ENCODE results near the gene PRPF6. TPM values are rescaled to one million over a fixed set of nuclear protein-coding genes. Genes with fewer than 3 reads are reported as not detected.

PRPF6 gene
- total RNA-seq, 1 donor from 2014 or later = 81.5 TPM

GRCh38 chr20:64067733-64068307 lies 86.9 kb downstream of the PRPF6 start:
- no peaks in the 10 kb centered on the region for H3K36me3 Mint-ChIP-seq (ENCODE audit: low read depth)
- peaks cover 19% of the 10 kb centered on the region for H3K4me1 Mint-ChIP-seq
- H3K4me3 Mint-ChIP-seq = peak overlapping the region; percentile 19
- TF ChIP-seq, protein P1, sequence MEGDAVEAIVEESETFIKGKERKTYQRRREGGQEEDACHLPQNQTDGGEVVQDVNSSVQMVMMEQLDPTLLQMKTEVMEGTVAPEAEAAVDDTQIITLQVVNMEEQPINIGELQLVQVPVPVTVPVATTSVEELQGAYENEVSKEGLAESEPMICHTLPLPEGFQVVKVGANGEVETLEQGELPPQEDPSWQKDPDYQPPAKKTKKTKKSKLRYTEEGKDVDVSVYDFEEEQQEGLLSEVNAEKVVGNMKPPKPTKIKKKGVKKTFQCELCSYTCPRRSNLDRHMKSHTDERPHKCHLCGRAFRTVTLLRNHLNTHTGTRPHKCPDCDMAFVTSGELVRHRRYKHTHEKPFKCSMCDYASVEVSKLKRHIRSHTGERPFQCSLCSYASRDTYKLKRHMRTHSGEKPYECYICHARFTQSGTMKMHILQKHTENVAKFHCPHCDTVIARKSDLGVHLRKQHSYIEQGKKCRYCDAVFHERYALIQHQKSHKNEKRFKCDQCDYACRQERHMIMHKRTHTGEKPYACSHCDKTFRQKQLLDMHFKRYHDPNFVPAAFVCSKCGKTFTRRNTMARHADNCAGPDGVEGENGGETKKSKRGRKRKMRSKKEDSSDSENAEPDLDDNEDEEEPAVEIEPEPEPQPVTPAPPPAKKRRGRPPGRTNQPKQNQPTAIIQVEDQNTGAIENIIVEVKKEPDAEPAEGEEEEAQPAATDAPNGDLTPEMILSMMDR (conservative IDR thresholded peaks at IDR 0.05) = no peak
- no peaks in the 10 kb centered on the region for H3K27me3 Mint-ChIP-seq (ENCODE audit: low read depth)
- no peaks in the 10 kb centered on the region for H3K9me3 Mint-ChIP-seq
- no peak overlapping the region for H3K27ac Mint-ChIP-seq (ENCODE audit: unreplicated experiment)
- no peak for DNase-seq (ENCODE audit: low read depth, low spot score)

- Mint-ChIP-seq H3K27me3 (ENCODE audit: low read depth) (no peaks in the 10 kb centered on the region), H3K4me1 (peaks cover 19% of the 10 kb centered on the region), H3K27ac (ENCODE audit: unreplicated experiment) (no peak overlapping the region), H3K36me3 (ENCODE audit: low read depth) (no peaks in the 10 kb centered on the region), H3K4me3 (no peak overlapping the region), H3K9me3 (no peaks in the 10 kb centered on the region)
- no peak for DNase-seq (ENCODE audit: low read depth, low spot score)
- TF ChIP-seq, protein P1 (conservative IDR thresholded peaks at IDR 0.05) = no peak
Measured at GRCh38 chr20:64068386-64069208, 87.7 kb downstream of the PRPF6 start.

DNA sequence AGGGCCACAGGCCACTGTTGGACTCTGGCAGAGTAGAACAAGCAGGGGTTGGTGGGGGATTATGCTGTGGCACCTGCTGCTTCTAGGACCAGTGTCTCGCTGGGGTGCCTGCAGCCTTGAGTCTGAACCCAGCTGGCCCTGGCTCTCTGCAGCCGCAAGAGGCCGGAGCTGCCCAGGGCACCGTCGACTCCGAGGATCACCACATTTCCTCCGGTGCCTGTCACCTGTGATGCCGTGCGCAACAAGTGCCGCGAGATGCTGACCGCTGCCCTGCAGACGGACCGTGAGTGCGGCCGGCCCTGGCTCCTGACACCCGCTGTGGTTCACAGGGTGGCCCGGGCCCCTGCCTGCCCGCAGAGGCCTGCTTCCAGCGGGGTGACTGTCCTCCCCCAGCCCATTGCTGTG lies 88.3 kb downstream of the PRPF6 start:
- peaks cover 12% of the 10 kb centered on the region for H3K4me1 Mint-ChIP-seq
- H3K9me3 Mint-ChIP-seq = no peaks in the 10 kb centered on the region
- no peak for DNase-seq (ENCODE audit: low read depth, low spot score)
- no peaks in the 10 kb centered on the region for H3K36me3 Mint-ChIP-seq (ENCODE audit: low read depth)
- H3K27ac Mint-ChIP-seq (ENCODE audit: unreplicated experiment) = no peak overlapping the region
- TF ChIP-seq, protein P1 (conservative IDR thresholded peaks at IDR 0.05) = no peak
- H3K4me3 Mint-ChIP-seq = no peak overlapping the region
- H3K27me3 Mint-ChIP-seq (ENCODE audit: low read depth) = no peaks in the 10 kb centered on the region

GRCh38 chr20:64069614-64070243 lies 88.8 kb downstream of the PRPF6 start:
- TF ChIP-seq, protein P1 (conservative IDR thresholded peaks at IDR 0.05) = peak; percentile 80
- no peak overlapping the region for H3K4me3 Mint-ChIP-seq
- no peaks in the 10 kb centered on the region for H3K9me3 Mint-ChIP-seq
- DNase-seq (ENCODE audit: low read depth, low spot score) = peak; percentile 61
- H3K4me1 Mint-ChIP-seq = peaks cover 7% of the 10 kb centered on the region
- no peak overlapping the region for H3K27ac Mint-ChIP-seq (ENCODE audit: unreplicated experiment)
- no peaks in the 10 kb centered on the region for H3K27me3 Mint-ChIP-seq (ENCODE audit: low read depth)
- H3K36me3 Mint-ChIP-seq (ENCODE audit: low read depth) = no peaks in the 10 kb centered on the region

- H3K9me3 Mint-ChIP-seq = no peaks in the 10 kb centered on the region
- DNase-seq (ENCODE audit: low read depth, low spot score) = no peak
- TF ChIP-seq, protein P1 (conservative IDR thresholded peaks at IDR 0.05) = no peak
- no peaks in the 10 kb centered on the region for H3K27me3 Mint-ChIP-seq (ENCODE audit: low read depth)
- H3K4me3 Mint-ChIP-seq = no peak overlapping the region
- H3K27ac Mint-ChIP-seq (ENCODE audit: unreplicated experiment) = no peak overlapping the region
- H3K36me3 Mint-ChIP-seq (ENCODE audit: low read depth) = no peaks in the 10 kb centered on the region
- peaks cover 4% of the 10 kb centered on the region for H3K4me1 Mint-ChIP-seq
Measured at GRCh38 chr20:64070244-64070993, 89.5 kb downstream of the PRPF6 start.

All from neural crest cell (in vitro differentiated cells).